ENCODE results near the gene TACR2.
A peak's percentile ranks its signal among the peaks of the same experiment; 100 is the strongest.
"Not testable (repeated sequence)": the region's sequence is repeated elsewhere in the genome, so short reads cannot be mapped to it uniquely, and the experiment has no call there.

Gene TACR2

GRCh38 chr10:69450395-69450794 is 33.7 kb upstream of the TACR2 start:
- not testable (repeated sequence) for DNase-seq

- peak; percentile 29 for DNase-seq
These were observed 33.1 kb upstream of the TACR2 start for GRCh38 chr10:69449841-69450240.

GRCh38 chr10:69446650-69447151 is 30.0 kb upstream of the TACR2 start:
- no peak for DNase-seq

- DNase-seq = no peak
These were observed 29.5 kb upstream of the TACR2 start for GRCh38 chr10:69446229-69446628.

- no peak for DNase-seq
These were observed 28.3 kb upstream of the TACR2 start for GRCh38 chr10:69445041-69445440.

GRCh38 chr10:69443354-69443753 is 26.6 kb upstream of the TACR2 start:
- DNase-seq = no peak

GRCh38 chr10:69439813-69440506 is 23.2 kb upstream of the TACR2 start:
- DNase-seq = no peak

GRCh38 chr10:69439350-69439739 is 22.6 kb upstream of the TACR2 start:
- DNase-seq = no peak

GRCh38 chr10:69438536-69439349 is 22.0 kb upstream of the TACR2 start:
- DNase-seq = no peak

GRCh38 chr10:69437321-69438259 is 20.9 kb upstream of the TACR2 start:
- DNase-seq = no peak

- DNase-seq = no peak
These were observed 19.3 kb upstream of the TACR2 start for GRCh38 chr10:69435966-69436520.

- no peak for DNase-seq
These were observed 18.2 kb upstream of the TACR2 start for GRCh38 chr10:69434926-69435325.

- DNase-seq = no peak
These were observed 17.5 kb upstream of the TACR2 start for GRCh38 chr10:69434169-69434568.

GRCh38 chr10:69428165-69428564 is 11.4 kb upstream of the TACR2 start:
- no peak for DNase-seq

- DNase-seq = no peak
These were observed 9.6 kb upstream of the TACR2 start for GRCh38 chr10:69426376-69426727.

GRCh38 chr10:69425511-69426298 is 9.0 kb upstream of the TACR2 start:
- DNase-seq = no peak

- DNase-seq = no peak
These were observed 8.3 kb upstream of the TACR2 start for GRCh38 chr10:69425041-69425440.

GRCh38 chr10:69422676-69423075 is 6.0 kb upstream of the TACR2 start:
- no peak for DNase-seq

GRCh38 chr10:69421611-69422308 is 5.0 kb upstream of the TACR2 start:
- DNase-seq = no peak

- DNase-seq = no peak
These were observed 3.0 kb upstream of the TACR2 start for GRCh38 chr10:69419744-69420126.

- no peak for DNase-seq
These were observed 2.5 kb upstream of the TACR2 start for GRCh38 chr10:69419096-69419743.

Data from activated gamma-delta T cell treated with Interleukin-2 at 50 U/mL for 16 hours (primary cell).